NK-92 (cell line): ENCODE data around the gene DDIT4L.
"Not testable (repeated sequence)": the region's sequence is repeated elsewhere in the genome, so short reads cannot be mapped to it uniquely, and the experiment has no call there.

Source experiments
- DNase-seq: peaks from one replicate; lab custom pipeline; 2025; ENCODE audit not compliant: unreplicated experiment; lab: John Stamatoyannopoulos, UW

Gene DDIT4L

GRCh38 chr4:100166297-100167039 lies 23.8 kb downstream of the DDIT4L start:
- no peak for DNase-seq

GRCh38 chr4:100165809-100166208 lies 24.5 kb downstream of the DDIT4L start:
- DNase-seq = no peak

GRCh38 chr4:100164808-100165760 lies 25.2 kb downstream of the DDIT4L start:
- no peak for DNase-seq

- no peak for DNase-seq
These were observed 28.1 kb downstream of the DDIT4L start for GRCh38 chr4:100162027-100162685.

- no peak for DNase-seq
These were observed 41.1 kb downstream of the DDIT4L start for GRCh38 chr4:100149190-100149589.

GRCh38 chr4:100147684-100148083 lies 42.6 kb downstream of the DDIT4L start:
- no peak for DNase-seq

GRCh38 chr4:100147198-100147597 lies 43.1 kb downstream of the DDIT4L start:
- no peak for DNase-seq

- DNase-seq = no peak
These were observed 43.5 kb downstream of the DDIT4L start for GRCh38 chr4:100146756-100147155.

GRCh38 chr4:100137320-100137719 lies 52.9 kb downstream of the DDIT4L start:
- DNase-seq = not testable (repeated sequence)
